MM.1S (cell line): ENCODE results near the gene RB1.

Experiments used
- EZH2phosphoT487 ChIP-seq: fragments of 300-600 bp; sonication (generic); IDR thresholded peaks from 2 replicates; pipeline ENCODE4 v1.6.1; 2018; ENCODE audit warnings: antibody characterized with exemption, low read length
- TF ChIP-seq, protein P1 (sequence below): fragments of 300-600 bp; sonication (generic); IDR thresholded peaks from 2 replicates; pipeline ENCODE4 v1.5.1; 2016; ENCODE audit warnings: antibody characterized with exemption, low read length, mixed read lengths

DNA sequence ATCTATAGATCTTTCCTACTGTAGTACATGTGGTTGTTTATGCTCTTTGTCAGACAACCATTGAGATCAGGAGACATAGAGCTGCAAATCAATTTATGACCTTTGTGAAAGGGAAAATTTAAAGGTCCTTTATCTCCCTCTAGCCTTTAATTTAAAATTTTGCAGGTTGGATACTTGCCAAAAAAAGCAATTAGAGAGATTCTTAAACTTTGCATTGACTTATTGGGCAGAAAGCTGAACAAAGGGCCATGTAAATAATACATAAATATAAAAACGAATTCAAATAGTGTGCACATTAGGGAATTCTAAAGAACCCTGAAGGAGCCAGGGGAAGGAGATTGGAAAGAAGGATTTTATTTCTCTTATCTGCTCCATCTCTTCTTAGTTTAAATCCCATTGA is 22.0 kb upstream of the RB1 start:
- TF ChIP-seq, protein P1, sequence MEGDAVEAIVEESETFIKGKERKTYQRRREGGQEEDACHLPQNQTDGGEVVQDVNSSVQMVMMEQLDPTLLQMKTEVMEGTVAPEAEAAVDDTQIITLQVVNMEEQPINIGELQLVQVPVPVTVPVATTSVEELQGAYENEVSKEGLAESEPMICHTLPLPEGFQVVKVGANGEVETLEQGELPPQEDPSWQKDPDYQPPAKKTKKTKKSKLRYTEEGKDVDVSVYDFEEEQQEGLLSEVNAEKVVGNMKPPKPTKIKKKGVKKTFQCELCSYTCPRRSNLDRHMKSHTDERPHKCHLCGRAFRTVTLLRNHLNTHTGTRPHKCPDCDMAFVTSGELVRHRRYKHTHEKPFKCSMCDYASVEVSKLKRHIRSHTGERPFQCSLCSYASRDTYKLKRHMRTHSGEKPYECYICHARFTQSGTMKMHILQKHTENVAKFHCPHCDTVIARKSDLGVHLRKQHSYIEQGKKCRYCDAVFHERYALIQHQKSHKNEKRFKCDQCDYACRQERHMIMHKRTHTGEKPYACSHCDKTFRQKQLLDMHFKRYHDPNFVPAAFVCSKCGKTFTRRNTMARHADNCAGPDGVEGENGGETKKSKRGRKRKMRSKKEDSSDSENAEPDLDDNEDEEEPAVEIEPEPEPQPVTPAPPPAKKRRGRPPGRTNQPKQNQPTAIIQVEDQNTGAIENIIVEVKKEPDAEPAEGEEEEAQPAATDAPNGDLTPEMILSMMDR = no peak
- no peak for TF ChIP-seq EZH2phosphoT487
